Mucosa of rectum (tissue), 2 donors: Measurements from ENCODE around the gene FBXO7.
"Not testable (repeated sequence)": the region's sequence is repeated elsewhere in the genome, so short reads cannot be mapped to it uniquely, and the experiment has no call there.

ENCODE experiments used
- H3K27ac ChIP-seq, 2 donors: one replicate each; pipeline ENCODE4 v1.7.0; 2013; ENCODE audit warnings: inconsistent platforms in 2 of 2, low read depth in 2 of 2, low read length in 2 of 2
- H3K27me3 ChIP-seq, 2 donors: one replicate each; pipeline ENCODE4 v1.7.0; 2013; ENCODE audit warnings: low read length in 2 of 2; ENCODE audit not compliant: control insufficient read depth in 2 of 2, insufficient read depth in 2 of 2
- H3K36me3 ChIP-seq, 2 donors: one replicate each; pipeline ENCODE4 v1.7.0; 2013; ENCODE audit warnings: low read length in 2 of 2; ENCODE audit not compliant: control insufficient read depth in 2 of 2, insufficient read depth in 2 of 2
- H3K4me1 ChIP-seq, 2 donors: one replicate each; pipeline ENCODE4 v1.7.0; 2013; ENCODE audit warnings: low read length in 2 of 2, mild to moderate bottlenecking in 1 of 2; ENCODE audit not compliant: control insufficient read depth in 2 of 2, insufficient read depth in 2 of 2
- H3K4me3 ChIP-seq, 2 donors: one replicate each; pipeline ENCODE4 v1.7.0; 2013; ENCODE audit warnings: low read length in 2 of 2
- H3K9ac ChIP-seq, 2 donors: one replicate each; pipeline ENCODE4 v1.7.0; 2013; ENCODE audit warnings: low read length in 2 of 2, low read depth in 1 of 2, mild to moderate bottlenecking in 1 of 2
- H3K9me3 ChIP-seq, 2 donors: one replicate each; pipeline ENCODE4 v1.7.0; 2013; ENCODE audit warnings: low read length in 2 of 2; ENCODE audit not compliant: control insufficient read depth in 2 of 2
- donor health status: healthy.
- donor health status: Normal muscosa, but diverticular disease.

FBXO7 gene

GRCh38 chr22:32469799-32470212 is 4.8 kb upstream of the FBXO7 start:
- Histone ChIP-seq H3K27ac (no peak overlapping the region), H3K27me3 (no peaks in the 10 kb centered on the region), H3K9ac (no peak overlapping the region), H3K36me3 (no peaks in the 10 kb centered on the region), H3K9me3 (no peaks in the 10 kb centered on the region), H3K4me1 (peaks cover 7 to 11% of the 10 kb centered on the region in 2 donors), H3K4me3 (no peak overlapping the region)

GRCh38 chr22:32473388-32473952 is 1.1 kb upstream of the FBXO7 start:
- Histone ChIP-seq H3K9ac (peak overlapping the region; percentile 9 to 98), H3K4me3 (peak overlapping the region; percentile 81 to 94), H3K27ac (peak overlapping the region; percentile 94 to 97)

GRCh38 chr22:32475468-32476010 is 928 bp downstream of the FBXO7 start:
- Histone ChIP-seq H3K4me1 (peaks cover 12 to 18% of the 10 kb centered on the region in 2 donors), H3K4me3 (peak overlapping the region; percentile 81 to 94), H3K27me3 (no peaks in the 10 kb centered on the region), H3K36me3 (peaks cover 3% of the 10 kb centered on the region in 2 donors), H3K27ac (peak overlapping the region; percentile 94 to 97), H3K9ac (peak overlapping the region; percentile 92 to 98), H3K9me3 (no peaks in the 10 kb centered on the region)

More at GRCh38 chr22:32473388-32473952, 1.1 kb upstream of the FBXO7 start:
- Histone ChIP-seq H3K27me3 (no peaks in the 10 kb centered on the region), H3K4me1 (peaks cover 12 to 18% of the 10 kb centered on the region in 2 donors), H3K36me3 (no peaks in the 10 kb centered on the region), H3K9me3 (no peaks in the 10 kb centered on the region)

GRCh38 chr22:32476281-32477195 is 1.9 kb downstream of the FBXO7 start:
- Histone ChIP-seq H3K9ac (peak overlapping the region; percentile 92 to 98), H3K27ac (peak overlapping the region in 1 of 2 donors; percentile 97), H3K9me3 (no peaks in the 10 kb centered on the region), H3K4me3 (peak overlapping the region; percentile 81 to 94), H3K4me1 (peaks cover 12 to 18% of the 10 kb centered on the region in 2 donors), H3K27me3 (no peaks in the 10 kb centered on the region), H3K36me3 (peaks cover 3% of the 10 kb centered on the region in 2 donors)

DNA sequence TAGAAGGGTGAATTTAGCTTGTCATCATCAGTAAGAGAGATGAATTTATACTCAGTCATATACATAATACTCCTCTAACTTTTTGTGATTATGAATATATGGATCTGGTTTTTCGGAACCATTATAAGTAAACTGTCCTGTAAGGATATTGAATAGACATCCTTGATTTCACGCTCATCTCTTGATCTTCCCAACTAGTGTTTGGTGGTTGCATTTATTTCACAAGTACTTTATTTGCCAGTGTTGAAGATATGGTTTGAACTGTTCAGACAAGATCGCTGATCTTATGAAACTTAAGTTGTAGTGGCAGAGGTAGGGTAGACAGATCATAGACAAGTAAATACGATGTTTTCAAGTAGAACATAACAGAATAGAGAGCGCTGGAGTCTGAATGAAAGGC is 3.0 kb downstream of the FBXO7 start:
- no peak overlapping the region for H3K9ac ChIP-seq

GRCh38 chr22:32478552-32478951 is 3.9 kb downstream of the FBXO7 start:
- not testable (repeated sequence) for H3K9ac ChIP-seq, H3K27me3 ChIP-seq, H3K36me3 ChIP-seq, H3K27ac ChIP-seq, H3K4me3 ChIP-seq, H3K9me3 ChIP-seq
- H3K4me1 ChIP-seq, result peaks cover 10 to 13% of the 10 kb centered on the region in 2 donors

More for the DNA sequence above, 3.0 kb downstream of the FBXO7 start:
- Histone ChIP-seq H3K9me3 (no peaks in the 10 kb centered on the region), H3K36me3 (peaks cover 3% of the 10 kb centered on the region in 2 donors), H3K27ac (no peak overlapping the region), H3K4me3 (no peak overlapping the region), H3K27me3 (no peaks in the 10 kb centered on the region), H3K4me1 (peaks cover 12 to 16% of the 10 kb centered on the region in 2 donors)

DNA sequence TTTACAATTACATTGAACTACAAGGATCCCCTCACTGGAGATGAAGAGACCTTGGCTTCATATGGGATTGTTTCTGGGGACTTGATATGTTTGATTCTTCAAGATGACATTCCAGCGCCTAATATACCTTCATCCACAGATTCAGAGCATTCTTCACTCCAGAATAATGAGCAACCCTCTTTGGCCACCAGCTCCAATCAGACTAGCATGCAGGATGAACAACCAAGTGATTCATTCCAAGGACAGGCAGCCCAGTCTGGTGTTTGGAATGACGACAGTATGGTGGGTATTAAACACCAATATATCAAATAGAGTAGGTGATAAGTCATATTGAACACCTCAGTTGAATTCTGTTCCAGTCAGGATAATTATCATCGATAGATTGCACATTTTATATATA is 4.4 kb downstream of the FBXO7 start:
- H3K4me3 ChIP-seq, result no peak overlapping the region
- H3K27ac ChIP-seq, result no peak overlapping the region
- H3K9ac ChIP-seq, result no peak overlapping the region
- peaks cover 5 to 9% of the 10 kb centered on the region in 2 donors for H3K4me1 ChIP-seq
- peaks cover 5 to 6% of the 10 kb centered on the region in 2 donors for H3K36me3 ChIP-seq
- H3K9me3 ChIP-seq, result no peaks in the 10 kb centered on the region
- H3K27me3 ChIP-seq, result no peaks in the 10 kb centered on the region

GRCh38 chr22:32480238-32480637 is 5.6 kb downstream of the FBXO7 start:
- H3K4me1 ChIP-seq, result peaks cover 5 to 8% of the 10 kb centered on the region in 2 donors
- H3K4me3 ChIP-seq, result no peak overlapping the region
- H3K36me3 ChIP-seq, result peaks cover 13 to 17% of the 10 kb centered on the region in 2 donors
- no peaks in the 10 kb centered on the region for H3K27me3 ChIP-seq
- no peak overlapping the region for H3K9ac ChIP-seq
- no peak overlapping the region for H3K27ac ChIP-seq
- H3K9me3 ChIP-seq, result no peaks in the 10 kb centered on the region

GRCh38 chr22:32482708-32483107 is 8.1 kb downstream of the FBXO7 start:
- Histone ChIP-seq H3K4me1 (no peaks in the 10 kb centered on the region), H3K9ac (no peak overlapping the region), H3K4me3 (no peak overlapping the region), H3K9me3 (no peaks in the 10 kb centered on the region), H3K36me3 (peaks cover 35 to 41% of the 10 kb centered on the region in 2 donors), H3K27me3 (no peaks in the 10 kb centered on the region), H3K27ac (no peak overlapping the region)
